H9 (cell line): ENCODE measurements around the gene CRY2. TPM values are rescaled to one million over a fixed set of nuclear protein-coding genes. Genes with fewer than 3 reads are reported as not detected.

Source experiments
- DNase-seq: peaks from one replicate; pipeline ENCODE4 v3.0.0-alpha.2; 2017
- H2AFZ ChIP-seq: one replicate; pipeline ENCODE4 v1.6.1; 2013; ENCODE audit warnings: mild to moderate bottlenecking, low read length, control low read depth, moderate library complexity
- H2AK5ac ChIP-seq: 2 replicates; pipeline ENCODE4 v1.6.1; 2013; ENCODE audit warnings: low read length, control low read depth, mixed read lengths; ENCODE audit not compliant: insufficient read length
- H2BK120ac ChIP-seq: one replicate; pipeline ENCODE4 v1.6.1; 2013; ENCODE audit warnings: low read depth, mild to moderate bottlenecking, low read length, control low read depth, inconsistent platforms; ENCODE audit not compliant: poor library complexity, severe bottlenecking
- H2BK12ac ChIP-seq: 2 replicates; pipeline ENCODE4 v1.6.1; 2013; ENCODE audit warnings: low read length, control low read depth, mixed read lengths, low read depth; ENCODE audit not compliant: insufficient read length
- H2BK15ac ChIP-seq: 2 replicates; pipeline ENCODE4 v1.6.1; 2013; ENCODE audit warnings: low read depth, low read length, control low read depth
- H2BK20ac ChIP-seq: one replicate; pipeline ENCODE4 v1.6.1; 2013; ENCODE audit warnings: low read depth, mild to moderate bottlenecking, low read length, control low read depth, inconsistent platforms; ENCODE audit not compliant: poor library complexity, severe bottlenecking
- H2BK5ac ChIP-seq: 2 replicates; pipeline ENCODE4 v1.6.1; 2013; ENCODE audit warnings: low read length, control low read depth, mixed read lengths; ENCODE audit not compliant: insufficient read length
- H3K14ac ChIP-seq: 2 replicates; pipeline ENCODE4 v1.6.1; 2013; ENCODE audit warnings: low read length, control low read depth; ENCODE audit not compliant: insufficient read depth
- H3K18ac ChIP-seq: 2 replicates; pipeline ENCODE4 v1.6.1; 2013; ENCODE audit warnings: low read depth, mild to moderate bottlenecking, mixed read lengths, low read length, control low read depth; ENCODE audit not compliant: insufficient read length
- H3K23ac ChIP-seq: 2 replicates; pipeline ENCODE4 v1.6.1; 2013; ENCODE audit warnings: low read length, control low read depth, mixed read lengths, low read depth; ENCODE audit not compliant: insufficient read length
- H3K23me2 ChIP-seq: 2 replicates; pipeline ENCODE4 v1.6.1; 2013; ENCODE audit warnings: low read depth, mild to moderate bottlenecking, mixed read lengths, low read length, control low read depth; ENCODE audit not compliant: insufficient read length, poor library complexity, severe bottlenecking
- H3K27ac ChIP-seq: 2 replicates; pipeline ENCODE4 v1.5.1; 2013; ENCODE audit warnings: low read length, control low read depth, mixed read lengths, low read depth; ENCODE audit not compliant: insufficient read length
- H3K27me3 ChIP-seq: 2 replicates; pipeline ENCODE4 v1.6.1; 2013; ENCODE audit warnings: low read length, control low read depth, inconsistent platforms; ENCODE audit not compliant: insufficient read depth
- H3K4ac ChIP-seq: 2 replicates; pipeline ENCODE4 v1.6.1; 2013; ENCODE audit warnings: low read depth, mild to moderate bottlenecking, control low read depth, inconsistent platforms, low read length, moderate library complexity
- H3K4me1 ChIP-seq: 2 replicates; pipeline ENCODE4 v1.6.1; 2013; ENCODE audit warnings: low read length, control low read depth, inconsistent platforms; ENCODE audit not compliant: insufficient read depth
- H3K4me2 ChIP-seq: 2 replicates; pipeline ENCODE4 v1.6.1; 2013; ENCODE audit warnings: low read length, control low read depth, mixed read lengths; ENCODE audit not compliant: insufficient read length, insufficient read depth
- H3K56ac ChIP-seq: 2 replicates; pipeline ENCODE4 v1.6.1; 2013; ENCODE audit warnings: low read depth, mild to moderate bottlenecking, mixed read lengths, low read length, control low read depth; ENCODE audit not compliant: insufficient read length
- H3K79me1 ChIP-seq: 2 replicates; pipeline ENCODE4 v1.6.1; 2013; ENCODE audit warnings: low read depth, mild to moderate bottlenecking, moderate library complexity, low read length, control low read depth, inconsistent platforms; ENCODE audit not compliant: insufficient read depth, poor library complexity, severe bottlenecking
- H3K79me2 ChIP-seq: 2 replicates; pipeline ENCODE4 v1.6.1; 2013; ENCODE audit warnings: low read length, control low read depth, inconsistent platforms; ENCODE audit not compliant: insufficient read depth
- H3K9ac ChIP-seq: 2 replicates; pipeline ENCODE4 v1.6.1; 2013; ENCODE audit warnings: low read length, control low read depth, mixed read lengths; ENCODE audit not compliant: insufficient read length; ENCODE audit errors: extremely low read depth
- H3K9me3 ChIP-seq: one replicate; pipeline ENCODE4 v1.6.1; 2013; ENCODE audit warnings: low read depth, low read length, inconsistent platforms; ENCODE audit not compliant: control insufficient read depth
- H3T11ph ChIP-seq: one replicate; pipeline ENCODE4 v1.6.1; 2013; ENCODE audit warnings: mild to moderate bottlenecking, low read length, control low read depth, inconsistent platforms
- H4K20me1 ChIP-seq: one replicate; pipeline ENCODE4 v1.6.1; 2013; ENCODE audit not compliant: control insufficient read depth, insufficient read length, insufficient read depth
- H4K5ac ChIP-seq: 2 replicates; pipeline ENCODE4 v1.6.1; 2013; ENCODE audit warnings: low read depth, mild to moderate bottlenecking, mixed read lengths, low read length, control low read depth; ENCODE audit not compliant: insufficient read length
- H4K8ac ChIP-seq: replicated peaks from 2 replicates; pipeline ENCODE4 v1.6.1; 2013; ENCODE audit warnings: low read length, control low read depth, mixed read lengths, low read depth; ENCODE audit not compliant: insufficient read length
- H4K91ac ChIP-seq: 2 replicates; pipeline ENCODE4 v1.6.1; 2013; ENCODE audit warnings: low read depth, mild to moderate bottlenecking, moderate library complexity, mixed read lengths, low read length, control low read depth; ENCODE audit not compliant: insufficient read length
- H3K27ac Mint-ChIP-seq, 3 experiments: 2 replicates in 2 of 3; 3 replicates in 1 of 3; pipeline ENCODE4 v1.8.0; 2020 to 2021; ENCODE audit warnings: mixed read lengths in 3 of 3, mild to moderate bottlenecking in 1 of 3, moderate library complexity in 1 of 3
- H3K27me3 Mint-ChIP-seq: 2 replicates; pipeline ENCODE4 v1.8.0; 2021; ENCODE audit warnings: low read depth, mild to moderate bottlenecking, moderate library complexity, mixed read lengths
- H3K36me3 Mint-ChIP-seq, 3 experiments: 2 replicates in 2 of 3; 3 replicates in 1 of 3; pipeline ENCODE4 v1.8.0; 2020 to 2021; ENCODE audit warnings: low read depth in 3 of 3, mixed read lengths in 3 of 3; ENCODE audit not compliant: insufficient read depth in 1 of 3
- H3K4me1 Mint-ChIP-seq, 2 experiments: 2 replicates each; pipeline ENCODE4 v1.8.0; 2020; ENCODE audit warnings: mixed read lengths in 2 of 2
- H3K4me3 Mint-ChIP-seq, 2 experiments: 2 replicates in 1 of 2; 3 replicates in 1 of 2; pipeline ENCODE4 v1.8.0; 2020 to 2021; ENCODE audit warnings: mild to moderate bottlenecking in 2 of 2, mixed read lengths in 2 of 2, moderate library complexity in 1 of 2
- H3K9me3 Mint-ChIP-seq, 2 experiments: 2 replicates in 1 of 2; 3 replicates in 1 of 2; pipeline ENCODE4 v1.8.0; 2020; ENCODE audit warnings: mild to moderate bottlenecking in 2 of 2, mixed read lengths in 2 of 2, moderate library complexity in 1 of 2
- WGBS: extraction: QIAGEN DNeasy Blood & Tissue Kit; methylation state at CpG from one replicate; pipeline ENCODE4 v1.1.7; 2013; ENCODE audit warnings: missing lambda C conversion rate, low lambda C conversion rate, mixed read lengths; ENCODE audit not compliant: insufficient read length; ENCODE audit errors: extremely low coverage; 5-methylcytosine and 5-hydroxymethylcytosine counted together
- total RNA-seq: library from RNA; stranded (reverse); gene quantifications from 2 replicates; pipeline ENCODE4 v1.2.1, GENCODE V29; 2021
- TF ChIP-seq, protein P1 (sequence below): fragments of 200-600 bp; sonication (generic); conservative IDR thresholded peaks from 3 replicates; pipeline ENCODE4 v1.8.0; 2021; ENCODE audit warnings: antibody characterized with exemption, mild to moderate bottlenecking

CRY2 gene
- total RNA-seq, 1 experiment from 2014 or later: 14.4 TPM

DNA sequence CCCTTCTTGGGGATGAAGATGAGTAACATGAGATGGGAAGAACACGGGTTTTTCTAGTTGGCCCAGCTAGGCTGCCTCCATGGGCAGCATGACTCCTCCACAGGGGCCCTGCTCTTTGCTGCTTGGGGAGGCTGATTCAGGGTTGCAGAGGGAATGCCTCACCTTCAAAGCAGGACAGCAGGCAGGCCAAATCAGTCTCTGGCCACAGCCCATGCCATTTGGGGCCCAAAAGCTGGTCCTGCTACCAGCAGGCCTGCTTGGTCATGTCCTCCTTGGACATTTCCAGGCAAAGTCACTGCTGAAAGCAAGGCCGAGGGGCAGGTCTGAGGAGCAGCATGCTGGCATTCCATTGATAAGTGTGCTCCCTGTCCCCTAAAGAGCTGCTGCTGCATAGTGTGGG, 24.4 kb downstream of the CRY2 start:
- H3K4me3 Mint-ChIP-seq: no peak overlapping the region
- Histone ChIP-seq H3K4ac (no peak overlapping the region), H3K4me2 (no peak overlapping the region), H2BK12ac (no peak overlapping the region), H4K20me1 (no peaks in the 10 kb centered on the region), H2AFZ (no peak overlapping the region), H3K79me1 (no peaks in the 10 kb centered on the region), H2BK15ac (no peak overlapping the region), H3K56ac (no peak overlapping the region), H2BK5ac (no peak overlapping the region), H4K91ac (no peak overlapping the region), H2AK5ac (no peak overlapping the region), H3K18ac (no peak overlapping the region), H3K27ac (no peak overlapping the region), H3K23me2 (no peaks in the 10 kb centered on the region), H3K79me2 (no peaks in the 10 kb centered on the region), H4K8ac (no peak overlapping the region), H3T11ph (no peak overlapping the region), H3K14ac (no peak overlapping the region), H3K9me3 (no peaks in the 10 kb centered on the region), H3K23ac (no peak overlapping the region), H3K4me1 (peaks cover under 1% of the 10 kb centered on the region; the same call in 1 of the 2 replicates), H3K27me3 (no peaks in the 10 kb centered on the region), H3K9ac (no peak overlapping the region), H2BK20ac (no peak overlapping the region), H2BK120ac (no peak overlapping the region), H4K5ac (no peak overlapping the region)
- H3K4me1 Mint-ChIP-seq: peaks cover 21 to 22% of the 10 kb centered on the region in 2 experiments
- H3K27me3 Mint-ChIP-seq: no peaks in the 10 kb centered on the region
- H3K27ac Mint-ChIP-seq: no peak overlapping the region; a peak in 1 of 7 replicates
- no CpG with 5 or more reads among the region's 2 CpGs for WGBS
- peaks cover 1 to 42% (median 36%) of the 10 kb centered on the region in 3 experiments for H3K36me3 Mint-ChIP-seq
- H3K9me3 Mint-ChIP-seq: no peaks in the 10 kb centered on the region
- DNase-seq: no peak
- TF ChIP-seq, protein P1, sequence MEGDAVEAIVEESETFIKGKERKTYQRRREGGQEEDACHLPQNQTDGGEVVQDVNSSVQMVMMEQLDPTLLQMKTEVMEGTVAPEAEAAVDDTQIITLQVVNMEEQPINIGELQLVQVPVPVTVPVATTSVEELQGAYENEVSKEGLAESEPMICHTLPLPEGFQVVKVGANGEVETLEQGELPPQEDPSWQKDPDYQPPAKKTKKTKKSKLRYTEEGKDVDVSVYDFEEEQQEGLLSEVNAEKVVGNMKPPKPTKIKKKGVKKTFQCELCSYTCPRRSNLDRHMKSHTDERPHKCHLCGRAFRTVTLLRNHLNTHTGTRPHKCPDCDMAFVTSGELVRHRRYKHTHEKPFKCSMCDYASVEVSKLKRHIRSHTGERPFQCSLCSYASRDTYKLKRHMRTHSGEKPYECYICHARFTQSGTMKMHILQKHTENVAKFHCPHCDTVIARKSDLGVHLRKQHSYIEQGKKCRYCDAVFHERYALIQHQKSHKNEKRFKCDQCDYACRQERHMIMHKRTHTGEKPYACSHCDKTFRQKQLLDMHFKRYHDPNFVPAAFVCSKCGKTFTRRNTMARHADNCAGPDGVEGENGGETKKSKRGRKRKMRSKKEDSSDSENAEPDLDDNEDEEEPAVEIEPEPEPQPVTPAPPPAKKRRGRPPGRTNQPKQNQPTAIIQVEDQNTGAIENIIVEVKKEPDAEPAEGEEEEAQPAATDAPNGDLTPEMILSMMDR: no peak
